HG02798 (cell line): ENCODE data around the gene C10orf105.

Source experiments
- ATAC-seq: cut with Tn5 transposase; IDR thresholded peaks from one replicate; pipeline ENCODE4 v1.9.1; 2021; ENCODE audit warnings: mild to moderate bottlenecking; ENCODE audit not compliant: unreplicated experiment, poor library complexity

Gene C10orf105

GRCh38 chr10:71752391-71753090 lies 33.0 kb upstream of the C10orf105 start:
- ATAC-seq, result no peak

- no peak for ATAC-seq
Measured at GRCh38 chr10:71751515-71752224, 32.1 kb upstream of the C10orf105 start.

GRCh38 chr10:71750986-71751385 lies 31.4 kb upstream of the C10orf105 start:
- no peak for ATAC-seq

GRCh38 chr10:71750124-71750841 lies 30.7 kb upstream of the C10orf105 start:
- ATAC-seq, result no peak

GRCh38 chr10:71749396-71749795 lies 29.8 kb upstream of the C10orf105 start:
- no peak for ATAC-seq

GRCh38 chr10:71748671-71749191 lies 29.2 kb upstream of the C10orf105 start:
- ATAC-seq, result no peak

- ATAC-seq, result no peak
Measured at GRCh38 chr10:71747551-71748523, 28.3 kb upstream of the C10orf105 start.

- no peak for ATAC-seq
Measured at GRCh38 chr10:71747039-71747531, 27.5 kb upstream of the C10orf105 start.

GRCh38 chr10:71746344-71747037 lies 26.9 kb upstream of the C10orf105 start:
- ATAC-seq, result no peak

GRCh38 chr10:71745664-71746250 lies 26.2 kb upstream of the C10orf105 start:
- no peak for ATAC-seq

GRCh38 chr10:71744897-71745663 lies 25.5 kb upstream of the C10orf105 start:
- ATAC-seq, result no peak

- ATAC-seq, result no peak
Measured at GRCh38 chr10:71743866-71744265, 24.3 kb upstream of the C10orf105 start.

- no peak for ATAC-seq
Measured at GRCh38 chr10:71743089-71743838, 23.7 kb upstream of the C10orf105 start.

- ATAC-seq, result no peak
Measured at GRCh38 chr10:71742301-71743088, 22.9 kb upstream of the C10orf105 start.

GRCh38 chr10:71741671-71742070 lies 22.1 kb upstream of the C10orf105 start:
- no peak for ATAC-seq

GRCh38 chr10:71741029-71741428 lies 21.5 kb upstream of the C10orf105 start:
- ATAC-seq, result no peak
